Epithelial cell of esophagus (primary cell): Measurements from ENCODE around the gene TNFRSF14.

Source experiments
- DNase-seq: peaks from one replicate; pipeline ENCODE4 v3.0.0; 2010; ENCODE audit warnings: low read depth
- H3K4me3 ChIP-seq: 2 replicates; pipeline ENCODE4 v1.5.1; 2011; ENCODE audit warnings: mild to moderate bottlenecking, low read length, control low read depth
- CTCF ChIP-seq: IDR thresholded peaks from 2 replicates; pipeline ENCODE4 v1.5.1; 2011; ENCODE audit warnings: low read depth, mild to moderate bottlenecking, low read length, control low read depth, inconsistent platforms; ENCODE audit not compliant: insufficient read depth; ENCODE audit errors: missing control alignments

The TNFRSF14 gene

DNA sequence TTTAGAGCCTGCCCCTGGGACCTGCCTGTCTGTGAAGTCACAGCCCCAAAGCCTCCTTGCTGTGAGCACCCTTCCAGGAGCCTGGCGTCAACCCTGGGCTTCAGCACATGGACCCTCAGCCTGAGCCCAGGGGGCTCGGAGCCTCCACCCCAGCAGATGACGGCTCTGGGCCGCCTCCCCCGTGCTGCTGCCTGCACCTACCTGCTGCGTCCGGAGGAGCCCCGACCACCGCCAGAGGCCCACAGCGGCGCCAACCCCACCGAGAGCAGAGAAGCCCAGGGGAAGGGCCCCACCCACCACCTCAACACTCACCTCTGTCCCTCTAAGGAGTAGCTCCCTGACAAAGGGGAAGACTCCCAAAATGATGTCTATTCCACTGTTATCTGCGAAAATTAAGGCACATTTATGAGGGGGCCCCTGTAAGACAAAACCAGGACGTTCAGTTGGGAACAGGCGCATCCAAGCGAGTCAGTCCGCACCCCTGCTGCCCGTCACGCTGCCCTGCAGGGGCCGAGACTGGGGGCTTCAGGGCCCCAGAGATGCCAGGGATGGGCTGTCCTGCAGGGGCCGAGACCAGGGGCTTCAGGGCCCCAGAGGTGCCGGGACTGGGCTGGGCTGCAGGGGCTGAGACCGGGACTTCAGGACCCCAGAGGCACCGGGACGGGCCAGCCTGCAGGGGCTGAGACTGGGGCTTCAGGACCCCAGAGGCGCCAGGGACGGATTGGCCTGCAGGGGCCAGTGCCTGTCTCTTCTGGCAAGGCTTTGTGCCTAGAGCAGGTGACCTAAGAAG is 45.6 kb upstream of the TNFRSF14 start:
- no peak overlapping the region for H3K4me3 ChIP-seq
- no peak for TF ChIP-seq CTCF
- DNase-seq, result no peak

DNA sequence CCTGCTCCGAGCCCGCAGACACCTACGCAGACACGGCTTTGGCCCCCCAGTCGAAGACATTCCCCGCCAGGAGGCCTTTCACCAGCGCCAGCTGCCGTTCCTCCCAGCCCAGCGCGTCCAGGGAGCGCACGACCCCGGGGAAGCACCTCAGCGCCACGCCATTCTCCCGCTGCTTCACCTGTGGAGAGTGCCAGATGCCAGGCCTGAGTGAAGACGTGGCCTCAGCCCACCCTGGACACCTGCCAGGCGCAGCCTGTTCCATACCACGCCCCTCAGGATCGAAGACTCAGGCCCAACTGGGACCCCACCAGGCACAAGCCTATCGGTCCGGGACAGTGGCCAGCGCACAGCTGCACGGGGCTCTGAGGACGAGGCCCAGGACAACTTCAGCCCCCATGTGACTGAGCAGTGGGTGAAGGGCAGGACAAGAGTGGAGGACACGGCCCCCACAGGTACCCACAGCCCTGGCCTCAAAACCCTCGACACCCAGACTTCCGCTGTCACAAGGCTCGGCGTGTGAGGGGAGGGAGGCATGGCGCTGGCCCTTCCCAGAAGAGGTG is 43.2 kb upstream of the TNFRSF14 start:
- TF ChIP-seq CTCF, result no peak
- H3K4me3 ChIP-seq, result no peak overlapping the region
- no peak for DNase-seq

- no peak overlapping the region for H3K4me3 ChIP-seq
- no peak for TF ChIP-seq CTCF
- no peak for DNase-seq
These were observed 42.1 kb upstream of the TNFRSF14 start for GRCh38 chr1:2513939-2514652.

GRCh38 chr1:2514863-2515762 is 41.1 kb upstream of the TNFRSF14 start:
- DNase-seq, result no peak
- H3K4me3 ChIP-seq, result no peak overlapping the region
- TF ChIP-seq CTCF, result peak; percentile 20

- no peak for DNase-seq
- no peak overlapping the region for H3K4me3 ChIP-seq
- no peak for TF ChIP-seq CTCF
These were observed 40.4 kb upstream of the TNFRSF14 start for GRCh38 chr1:2515763-2516080.

DNA sequence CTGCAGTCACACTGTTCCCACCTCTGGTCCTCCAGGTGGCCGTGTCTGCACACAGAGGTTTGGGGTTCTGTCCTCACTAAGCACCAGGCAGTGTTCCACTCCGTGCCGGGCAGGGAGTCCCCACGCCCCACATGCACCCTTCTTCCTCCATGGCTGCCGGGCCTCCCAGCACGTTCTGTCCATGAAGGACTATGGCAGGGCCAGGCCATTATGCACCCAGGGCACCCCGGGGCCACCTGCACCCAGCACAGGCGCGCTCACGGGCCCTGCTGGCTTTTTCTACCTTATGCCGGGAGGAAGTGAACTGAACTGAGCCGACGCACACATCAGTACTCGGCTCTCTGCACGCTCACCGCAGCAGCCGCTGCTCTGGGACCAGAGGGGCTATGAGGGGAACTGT is 40.0 kb upstream of the TNFRSF14 start:
- TF ChIP-seq CTCF, result no peak
- no peak overlapping the region for H3K4me3 ChIP-seq
- no peak for DNase-seq
